Duodenal mucosa (tissue), 2 donors: ENCODE results near the gene DNTT.
"Not testable (repeated sequence)": the region's sequence is repeated elsewhere in the genome, so short reads cannot be mapped to it uniquely, and the experiment has no call there.

Experiments
- H3K27ac ChIP-seq: one replicate; pipeline ENCODE4 v1.7.0; 2013; ENCODE audit warnings: low read depth, low read length
- H3K27me3 ChIP-seq, 2 donors: one replicate each; pipeline ENCODE4 v1.7.0; 2013; ENCODE audit warnings: low read length in 2 of 2, control low read depth in 1 of 2; ENCODE audit not compliant: insufficient read depth in 2 of 2, control insufficient read depth in 1 of 2
- H3K36me3 ChIP-seq, 2 donors: one replicate each; pipeline ENCODE4 v1.7.0; 2013; ENCODE audit warnings: low read length in 2 of 2, control low read depth in 1 of 2; ENCODE audit not compliant: insufficient read depth in 2 of 2, control insufficient read depth in 1 of 2
- H3K4me1 ChIP-seq, 2 donors: one replicate each; pipeline ENCODE4 v1.7.0; 2013; ENCODE audit warnings: low read length in 2 of 2, control low read depth in 1 of 2; ENCODE audit not compliant: insufficient read depth in 2 of 2, control insufficient read depth in 1 of 2
- H3K4me3 ChIP-seq, 2 donors: one replicate each; pipeline ENCODE4 v1.7.0; 2013; ENCODE audit warnings: low read length in 2 of 2, low read depth in 1 of 2
- H3K9ac ChIP-seq, 2 donors: one replicate each; pipeline ENCODE4 v1.7.0; 2013; ENCODE audit warnings: low read length in 2 of 2, low read depth in 1 of 2
- H3K9me3 ChIP-seq, 2 donors: one replicate each; pipeline ENCODE4 v1.7.0; 2013; ENCODE audit warnings: low read length in 2 of 2, control low read depth in 1 of 2; ENCODE audit not compliant: control insufficient read depth in 1 of 2

Gene DNTT

DNA sequence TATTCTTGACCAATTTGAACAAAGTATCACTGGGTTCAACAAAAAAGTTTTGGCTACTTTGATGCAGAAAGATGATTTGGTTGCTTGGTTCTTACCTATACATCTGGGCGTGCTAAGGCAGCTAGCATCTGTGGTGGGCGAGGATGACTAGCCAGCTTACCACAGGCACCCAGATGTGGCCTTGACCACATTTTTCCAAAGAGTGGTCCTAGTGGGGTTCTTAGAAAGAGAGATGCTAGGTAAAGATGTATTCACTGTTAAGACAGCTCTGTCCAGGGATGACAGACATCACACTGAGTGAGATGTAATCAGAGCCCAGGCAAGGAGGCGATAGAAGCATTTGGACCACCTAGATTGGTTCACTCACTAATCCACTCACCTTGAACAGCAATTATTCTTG, 785 bp downstream of the DNTT start:
- Histone ChIP-seq H3K4me3 (no peak overlapping the region), H3K4me1 (no peaks in the 10 kb centered on the region), H3K9me3 (no peaks in the 10 kb centered on the region), H3K27me3 (no peaks in the 10 kb centered on the region), H3K9ac (no peak overlapping the region), H3K27ac (no peak overlapping the region), H3K36me3 (no peaks in the 10 kb centered on the region)

DNA sequence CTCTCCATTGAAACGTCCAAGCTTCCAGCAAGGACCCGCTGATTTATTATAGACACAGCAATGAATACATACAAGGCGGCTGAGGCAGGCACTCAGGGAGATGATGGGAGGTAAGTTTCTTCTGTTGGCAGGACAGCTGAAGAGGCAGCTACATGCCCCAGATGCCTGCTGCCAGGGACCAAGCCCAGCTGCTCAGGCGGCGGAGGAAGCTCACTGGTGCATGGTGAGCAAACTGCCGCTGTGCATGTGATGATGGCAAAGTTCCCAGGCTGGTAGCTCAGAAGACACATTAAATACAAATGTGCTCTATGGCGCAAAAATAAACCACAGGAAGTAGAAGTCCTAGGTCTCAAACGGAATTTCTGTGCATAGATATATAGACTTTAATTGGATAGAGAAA, 2.3 kb downstream of the DNTT start:
- H3K27ac ChIP-seq: no peak overlapping the region
- no peaks in the 10 kb centered on the region for H3K9me3 ChIP-seq
- H3K27me3 ChIP-seq: no peaks in the 10 kb centered on the region
- no peaks in the 10 kb centered on the region for H3K4me1 ChIP-seq
- no peaks in the 10 kb centered on the region for H3K36me3 ChIP-seq
- H3K9ac ChIP-seq: no peak overlapping the region
- H3K4me3 ChIP-seq: no peak overlapping the region

DNA sequence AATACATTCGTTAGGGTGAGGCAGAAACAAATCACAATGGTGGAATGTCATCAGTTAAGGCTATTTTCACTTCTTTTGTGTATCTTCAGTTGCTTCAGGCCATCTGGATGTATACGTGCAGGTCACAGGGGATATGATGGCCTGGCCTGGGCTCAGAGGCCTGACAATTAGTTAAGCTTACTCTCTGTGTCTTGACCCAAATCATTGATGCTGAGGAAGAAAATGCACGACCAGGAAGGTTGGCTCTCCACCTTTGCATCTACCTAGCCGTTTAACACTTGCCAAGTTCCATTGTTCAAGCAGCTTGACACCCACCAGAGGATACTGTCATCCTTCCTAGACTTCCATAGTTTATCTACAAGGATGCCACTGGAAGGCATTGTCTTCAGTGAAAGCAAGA, 4.6 kb downstream of the DNTT start:
- H3K4me1 ChIP-seq, H3K27ac ChIP-seq, H3K4me3 ChIP-seq, H3K9ac ChIP-seq, H3K36me3 ChIP-seq, H3K9me3 ChIP-seq, H3K27me3 ChIP-seq: not testable (repeated sequence)

DNA sequence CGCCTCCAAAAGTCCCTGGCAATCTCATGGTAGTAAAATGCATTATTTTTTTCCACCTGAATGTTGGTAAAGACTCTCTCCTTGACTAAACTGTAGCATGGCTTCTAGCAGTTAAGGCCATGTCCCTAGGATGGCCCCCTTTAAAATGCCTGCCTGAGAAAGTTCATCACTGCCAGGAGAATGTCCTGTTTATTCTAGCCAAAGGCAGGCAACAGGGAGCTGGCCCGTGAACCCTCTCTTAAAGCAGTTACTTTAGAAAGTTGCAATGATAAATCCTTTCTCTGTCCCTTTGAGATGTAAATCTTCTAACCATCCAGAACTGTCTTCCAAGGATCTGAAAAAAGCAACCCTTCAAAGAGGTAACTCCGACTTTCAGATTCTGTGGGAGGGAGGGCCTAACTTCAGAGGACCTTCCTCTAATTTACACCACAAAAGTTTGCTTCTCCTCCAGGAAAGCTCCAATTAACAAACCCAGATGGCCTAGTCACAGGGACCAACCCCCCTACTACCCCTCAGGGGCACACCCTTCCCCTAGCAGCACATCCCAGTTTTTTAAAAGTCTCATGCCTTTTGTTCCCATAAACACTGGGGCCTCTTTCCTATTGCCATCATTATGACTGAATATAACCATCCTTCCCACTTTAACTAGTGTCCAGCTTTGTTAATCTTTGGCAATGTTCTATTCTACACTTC, 5.5 kb downstream of the DNTT start:
- Histone ChIP-seq H3K9me3 (no peaks in the 10 kb centered on the region), H3K27ac (no peak overlapping the region), H3K36me3 (no peaks in the 10 kb centered on the region), H3K27me3 (no peaks in the 10 kb centered on the region), H3K4me1 (no peaks in the 10 kb centered on the region), H3K9ac (no peak overlapping the region), H3K4me3 (no peak overlapping the region)

DNA sequence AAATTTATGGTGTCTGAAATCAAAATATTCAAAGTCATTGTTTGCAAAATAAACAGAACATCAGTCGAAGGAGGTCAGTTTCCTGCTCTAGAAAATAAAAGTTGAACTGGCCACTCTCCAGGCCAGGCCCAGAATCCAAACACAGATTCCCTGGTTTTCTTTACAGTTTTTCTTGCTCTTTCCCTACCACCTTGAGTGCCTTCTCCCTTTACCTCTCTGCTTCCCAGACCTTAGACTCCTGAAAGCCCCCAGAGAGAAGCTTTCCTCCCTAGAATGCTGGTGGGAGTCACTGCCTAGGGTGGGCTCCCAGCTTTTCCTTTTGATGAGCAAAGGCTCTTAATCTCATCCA, 6.1 kb downstream of the DNTT start:
- no peaks in the 10 kb centered on the region for H3K36me3 ChIP-seq
- H3K9ac ChIP-seq: no peak overlapping the region
- H3K27me3 ChIP-seq: no peaks in the 10 kb centered on the region
- no peaks in the 10 kb centered on the region for H3K9me3 ChIP-seq
- no peak overlapping the region for H3K4me3 ChIP-seq
- H3K4me1 ChIP-seq: no peaks in the 10 kb centered on the region
- no peak overlapping the region for H3K27ac ChIP-seq

DNA sequence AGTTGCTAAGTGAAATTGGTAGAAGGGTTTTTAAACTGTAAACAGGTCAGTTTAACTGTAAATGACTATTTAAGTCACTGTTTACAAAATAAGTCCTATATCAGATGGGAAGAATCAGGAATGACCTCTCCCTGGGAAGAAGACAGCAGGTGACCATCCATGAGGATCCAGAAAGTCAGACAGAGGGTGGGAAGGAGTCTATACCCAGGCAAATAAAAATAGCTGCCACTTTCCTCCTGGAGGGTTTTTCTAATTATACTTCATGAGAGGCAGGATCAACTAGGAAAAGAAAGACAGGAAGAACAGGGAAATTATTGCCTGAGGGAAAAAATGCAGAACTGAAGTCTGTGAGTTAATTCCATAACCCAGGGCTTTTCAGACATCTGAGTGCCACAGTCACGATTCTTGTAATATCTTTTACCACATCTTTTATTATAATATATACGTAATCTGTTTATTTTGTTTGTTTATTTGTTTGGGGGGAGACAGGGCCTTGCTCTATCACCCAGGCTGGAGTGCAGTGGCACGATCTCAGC, 7.0 kb downstream of the DNTT start:
- Histone ChIP-seq H3K27ac (no peak overlapping the region), H3K27me3 (no peaks in the 10 kb centered on the region), H3K4me1 (no peaks in the 10 kb centered on the region), H3K36me3 (no peaks in the 10 kb centered on the region), H3K9me3 (no peaks in the 10 kb centered on the region), H3K4me3 (no peak overlapping the region), H3K9ac (no peak overlapping the region)

DNA sequence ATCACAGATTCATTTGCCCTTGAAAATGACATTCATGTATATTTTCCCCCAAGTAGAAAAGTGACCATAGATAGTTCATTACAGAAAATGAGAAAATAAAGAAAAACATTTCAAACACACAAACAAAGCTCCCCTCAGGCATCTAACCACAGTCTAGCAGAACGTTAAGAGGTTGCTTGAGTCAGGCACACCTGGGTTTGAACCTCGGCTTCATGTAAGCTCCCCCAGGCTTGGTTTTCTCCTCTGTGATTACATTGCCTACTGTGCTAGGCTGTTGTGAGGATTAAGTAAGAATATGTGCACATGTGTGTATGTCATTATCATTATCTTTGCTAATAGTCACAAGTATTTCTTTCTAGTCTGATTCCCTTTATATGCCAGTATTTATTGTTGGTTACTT, 9.1 kb downstream of the DNTT start:
- no peaks in the 10 kb centered on the region for H3K4me1 ChIP-seq
- no peaks in the 10 kb centered on the region for H3K9me3 ChIP-seq
- H3K27ac ChIP-seq: no peak overlapping the region
- no peak overlapping the region for H3K9ac ChIP-seq
- H3K36me3 ChIP-seq: no peaks in the 10 kb centered on the region
- H3K27me3 ChIP-seq: no peaks in the 10 kb centered on the region
- H3K4me3 ChIP-seq: no peak overlapping the region

DNA sequence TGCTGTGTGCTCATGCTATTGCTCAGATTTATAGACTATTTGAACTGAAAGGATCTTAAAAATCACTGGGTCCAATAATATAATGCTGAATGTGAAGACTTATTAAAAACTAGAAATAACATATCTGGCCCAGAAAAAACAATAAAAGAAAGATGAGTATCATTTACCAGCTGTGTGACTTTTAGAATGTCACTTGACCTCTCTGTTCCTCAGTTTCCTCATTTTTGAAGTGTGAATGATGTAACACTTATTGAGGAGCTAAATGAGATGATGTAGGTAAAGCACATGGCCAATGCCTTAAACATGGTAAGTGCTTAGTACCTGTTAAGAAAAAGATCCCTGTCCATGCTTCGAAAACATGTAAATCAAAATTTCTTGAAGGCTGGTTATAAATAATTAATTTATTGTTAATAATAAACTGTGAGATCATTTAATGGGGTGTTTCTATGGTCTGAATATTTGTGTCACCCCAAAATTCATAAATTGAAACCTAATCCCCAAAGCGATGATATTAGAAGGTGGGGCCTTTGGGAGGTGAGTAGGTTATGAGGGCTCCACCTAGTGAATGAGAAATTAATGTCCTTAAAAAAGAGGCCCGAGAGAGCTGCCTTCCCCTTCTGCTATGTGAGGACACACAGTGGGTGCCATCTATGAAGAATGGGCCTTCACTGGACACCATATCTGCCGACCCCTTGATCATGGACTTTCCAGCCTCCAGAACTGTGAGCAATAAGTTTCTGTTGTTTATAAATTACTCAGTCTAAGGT, 13.0 kb downstream of the DNTT start:
- no peaks in the 10 kb centered on the region for H3K9me3 ChIP-seq
- H3K4me1 ChIP-seq: no peaks in the 10 kb centered on the region
- no peaks in the 10 kb centered on the region for H3K36me3 ChIP-seq
- H3K27ac ChIP-seq: no peak overlapping the region
- H3K9ac ChIP-seq: no peak overlapping the region
- no peak overlapping the region for H3K4me3 ChIP-seq
- H3K27me3 ChIP-seq: no peaks in the 10 kb centered on the region

DNA sequence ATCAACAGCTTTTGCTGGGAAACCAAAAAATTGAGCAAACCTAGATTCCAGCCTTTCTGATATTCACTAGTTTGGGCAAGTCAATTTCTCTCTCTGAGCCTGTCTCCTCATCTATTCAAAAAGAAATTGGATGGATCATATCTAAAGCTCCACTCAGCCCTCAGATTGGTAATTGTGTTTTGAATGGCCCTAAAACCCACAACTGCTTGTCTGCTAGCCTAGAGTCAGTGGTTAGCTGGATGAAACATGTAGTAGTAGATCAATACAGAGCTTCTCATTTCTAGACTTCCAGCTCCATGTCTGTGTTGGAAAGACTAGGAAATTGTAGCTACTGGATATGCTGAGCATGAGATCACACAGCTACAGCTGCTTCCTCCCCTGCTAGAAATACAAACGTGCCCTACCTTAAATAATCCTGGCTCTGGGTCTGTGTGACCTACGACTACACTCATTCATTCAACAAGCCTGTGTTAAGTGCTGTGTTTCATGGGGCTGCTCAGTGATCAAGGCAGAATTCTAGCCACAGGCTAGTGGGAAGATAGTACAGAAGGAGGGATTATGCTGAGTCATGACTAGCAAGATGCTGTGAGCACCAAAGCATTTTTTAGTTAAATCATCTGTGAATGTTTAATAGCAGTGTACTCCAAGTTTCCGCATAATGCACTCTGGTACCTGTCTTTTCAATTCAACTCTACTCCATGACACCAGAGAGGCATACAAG, 15.7 kb downstream of the DNTT start:
- peaks cover 0 to 6% of the 10 kb centered on the region in 2 donors for H3K4me1 ChIP-seq
- no peaks in the 10 kb centered on the region for H3K27me3 ChIP-seq
- no peaks in the 10 kb centered on the region for H3K9me3 ChIP-seq
- H3K27ac ChIP-seq: no peak overlapping the region
- H3K4me3 ChIP-seq: no peak overlapping the region
- H3K9ac ChIP-seq: no peak overlapping the region
- H3K36me3 ChIP-seq: no peaks in the 10 kb centered on the region

DNA sequence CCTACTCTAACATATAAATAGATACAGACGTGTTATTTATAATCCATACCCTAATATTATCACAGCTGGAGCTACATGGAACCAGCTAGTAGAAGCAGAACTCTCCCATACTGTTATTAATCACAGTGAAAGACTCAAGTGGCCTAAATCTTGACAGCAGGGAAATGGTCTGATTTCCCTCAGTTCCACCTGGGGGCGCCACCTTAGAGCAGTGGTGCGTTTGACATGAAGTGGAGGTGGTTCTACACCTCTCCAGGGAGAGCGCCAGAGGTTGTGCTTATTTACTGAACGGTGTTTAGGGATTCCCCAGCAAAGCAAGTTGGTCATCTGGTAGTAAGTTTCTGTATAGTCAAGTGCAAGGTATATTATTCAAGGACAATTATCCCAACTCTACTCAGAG, 17.6 kb downstream of the DNTT start:
- H3K36me3 ChIP-seq: no peaks in the 10 kb centered on the region
- H3K4me3 ChIP-seq: no peak overlapping the region
- H3K9ac ChIP-seq: no peak overlapping the region
- peaks cover 0 to 6% of the 10 kb centered on the region in 2 donors for H3K4me1 ChIP-seq
- H3K27ac ChIP-seq: no peak overlapping the region
- H3K27me3 ChIP-seq: no peaks in the 10 kb centered on the region
- no peaks in the 10 kb centered on the region for H3K9me3 ChIP-seq
